HG02588 (cell line): ENCODE data around the gene COL6A3.

Experiments used
- ATAC-seq: cut with Tn5 transposase; IDR thresholded peaks from one replicate; pipeline ENCODE4 v1.9.1; 2021; ENCODE audit warnings: mild to moderate bottlenecking, moderate library complexity; ENCODE audit not compliant: unreplicated experiment

The COL6A3 gene

DNA sequence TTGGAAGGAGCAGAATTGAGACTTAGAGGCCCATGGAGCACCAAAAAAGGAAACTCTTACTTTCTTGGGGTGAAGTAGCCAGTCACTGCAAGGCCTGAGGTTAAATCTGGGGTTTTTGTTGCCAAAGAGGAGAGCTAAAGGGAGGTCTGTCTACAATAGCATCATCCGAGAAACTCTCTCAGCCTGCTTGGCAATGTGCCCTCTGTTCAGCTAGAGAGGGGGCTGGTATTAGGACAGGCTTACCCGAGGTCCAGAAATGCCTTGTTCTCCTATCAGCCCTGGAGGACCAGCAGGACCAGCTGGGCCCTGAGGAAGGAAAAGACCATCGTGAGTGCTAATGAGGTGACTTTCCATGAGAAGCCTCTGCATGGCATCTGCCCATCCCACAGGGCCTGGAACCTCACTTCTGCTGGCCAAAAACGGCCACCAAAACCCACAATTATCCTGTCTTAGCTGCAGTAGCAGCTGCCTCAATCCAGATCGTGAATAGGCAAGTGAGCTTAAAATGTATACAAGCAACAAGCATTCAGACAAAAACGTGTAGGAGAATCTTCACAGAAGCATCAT lies 61.6 kb downstream of the COL6A3 start:
- ATAC-seq: no peak

DNA sequence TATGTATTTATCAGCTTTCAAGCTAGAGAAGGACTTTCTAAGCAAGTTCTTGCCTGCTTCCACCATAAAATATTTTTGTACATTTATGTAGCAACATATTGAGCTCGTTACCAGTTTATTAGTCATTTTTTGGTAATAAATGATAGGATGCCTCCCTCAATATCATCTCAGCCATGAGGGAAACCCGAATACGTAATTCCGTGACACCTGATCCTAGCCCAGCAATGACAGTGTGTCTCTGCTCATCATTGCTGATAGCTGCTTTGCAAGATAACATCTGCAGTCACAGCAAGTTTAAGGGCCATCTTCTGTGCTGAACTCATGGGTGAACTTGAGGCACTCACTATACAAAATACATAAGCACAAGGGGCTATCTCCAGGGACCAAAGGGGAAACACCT lies 62.2 kb downstream of the COL6A3 start:
- ATAC-seq: no peak

DNA sequence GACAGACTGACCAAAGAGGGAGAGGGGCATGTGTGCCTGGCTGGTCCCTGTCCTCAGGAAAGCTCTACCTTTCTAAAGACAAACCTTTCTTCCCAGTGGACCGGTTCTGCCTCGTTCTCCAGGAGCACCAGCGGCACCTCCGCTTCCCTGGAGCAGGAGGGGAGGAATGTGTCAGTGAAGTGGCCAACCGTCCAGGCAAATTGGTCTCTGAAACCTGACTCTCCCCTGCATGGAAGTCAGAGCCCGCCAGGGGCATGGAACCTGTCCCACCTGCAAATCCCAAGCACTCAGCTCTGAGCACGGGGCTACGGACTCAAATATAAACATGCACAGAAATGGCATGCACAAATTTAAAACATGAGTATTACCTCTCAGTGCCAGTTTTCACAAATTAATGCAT lies 62.9 kb downstream of the COL6A3 start:
- no peak for ATAC-seq

GRCh38 chr2:237350597-237350996 lies 63.4 kb downstream of the COL6A3 start:
- ATAC-seq: no peak

- no peak for ATAC-seq
Measured at GRCh38 chr2:237350070-237350469, 63.9 kb downstream of the COL6A3 start.

DNA sequence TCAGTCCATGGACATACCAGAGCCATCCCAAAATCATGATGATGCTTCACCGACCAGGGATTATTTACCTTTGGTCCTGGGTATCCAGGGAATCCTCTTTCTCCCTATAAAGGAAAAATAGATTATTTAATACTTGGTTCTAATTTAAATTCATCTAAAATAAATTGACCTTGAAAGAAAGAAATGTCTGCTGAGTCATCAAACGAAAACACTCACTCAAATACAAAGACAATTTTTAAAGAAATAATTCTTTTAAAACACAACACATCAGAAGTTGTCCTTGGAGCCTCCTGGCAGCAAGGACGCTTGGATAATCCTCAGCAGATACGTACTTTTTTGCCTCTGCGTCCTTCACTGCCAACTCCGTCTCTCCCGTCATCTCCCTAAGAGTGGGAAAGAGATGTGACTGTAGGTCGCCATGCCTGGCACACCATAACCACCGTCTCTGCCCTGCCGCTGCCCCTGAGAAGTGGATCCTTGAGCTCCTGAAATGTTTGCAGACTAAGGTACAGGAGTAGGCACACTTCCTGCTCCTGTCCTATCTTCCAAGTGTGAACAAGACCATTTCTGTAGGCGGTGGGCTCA lies 65.6 kb downstream of the COL6A3 start:
- no peak for ATAC-seq

DNA sequence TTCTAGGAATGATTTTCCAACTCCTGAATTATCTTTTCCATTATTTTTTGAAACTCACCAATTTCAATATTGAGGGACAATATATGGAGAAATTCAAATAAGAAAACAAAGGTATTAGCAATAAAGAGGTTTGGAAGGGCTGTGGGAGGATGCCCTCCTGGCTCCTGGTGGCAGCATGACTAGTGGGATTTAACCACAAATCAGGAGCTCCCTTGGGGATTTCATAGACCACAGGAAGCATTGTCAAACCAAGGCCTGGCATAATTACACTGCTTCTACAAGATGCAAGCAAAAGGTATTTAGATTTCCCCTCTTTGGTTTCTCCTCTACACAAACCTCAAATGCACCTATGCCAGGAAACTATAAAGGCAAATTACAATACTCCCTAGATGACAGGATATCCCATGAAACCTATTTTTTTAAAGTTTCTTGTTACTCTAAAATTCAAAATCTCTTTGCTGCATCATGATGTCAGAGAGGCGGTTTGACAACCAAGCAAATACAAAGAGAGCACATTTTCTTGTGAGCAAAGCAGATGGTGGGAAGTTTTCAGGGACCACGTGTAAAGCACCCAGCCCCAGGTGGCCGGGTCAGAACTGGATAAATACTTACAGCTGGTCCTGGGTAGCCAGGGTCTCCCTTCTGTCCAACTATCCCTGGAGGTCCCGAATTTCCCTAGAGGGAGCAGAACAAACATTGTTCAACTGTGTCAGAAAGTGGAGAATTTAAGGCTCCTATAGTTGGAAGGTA lies 67.9 kb downstream of the COL6A3 start:
- no peak for ATAC-seq

- ATAC-seq: no peak
Measured at GRCh38 chr2:237345411-237345810, 68.6 kb downstream of the COL6A3 start.

DNA sequence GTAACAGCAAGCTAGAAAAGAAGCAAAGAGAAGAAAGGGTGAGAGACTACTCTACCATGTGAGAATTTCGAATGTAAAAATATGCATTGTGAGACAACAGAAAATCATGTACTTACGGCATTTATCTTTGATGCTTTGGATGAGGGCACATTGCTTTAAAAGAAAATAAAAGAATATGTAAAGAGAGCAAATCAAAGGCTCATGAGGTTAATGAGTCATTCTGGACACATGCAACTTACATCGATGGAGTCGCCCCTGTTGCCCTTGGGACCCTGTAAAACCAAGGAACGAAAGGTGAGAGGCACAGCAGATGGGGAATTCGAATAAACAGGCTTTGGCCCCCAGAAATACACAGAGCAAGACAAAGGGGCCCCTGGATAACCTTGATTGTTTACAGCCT lies 69.0 kb downstream of the COL6A3 start:
- no peak for ATAC-seq

DNA sequence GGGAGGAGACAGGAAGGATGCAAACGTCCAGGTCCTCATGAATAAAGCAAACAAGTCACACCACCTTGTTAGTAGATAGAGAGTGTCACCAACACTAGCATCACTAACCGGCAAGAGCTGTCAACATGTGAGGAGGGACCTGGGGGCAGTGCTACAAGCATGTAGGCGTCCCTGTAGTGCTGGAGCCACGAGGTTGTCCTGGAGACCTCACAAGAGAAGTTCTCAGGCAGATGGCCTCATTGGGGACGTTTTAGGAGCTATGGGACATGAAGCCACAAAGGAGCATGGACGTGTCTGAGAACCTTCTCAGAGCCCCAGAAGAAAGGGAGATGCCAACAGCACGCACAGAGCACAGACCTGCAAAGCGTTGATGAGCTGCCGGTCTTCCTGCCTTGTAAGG lies 70.0 kb downstream of the COL6A3 start:
- no peak for ATAC-seq

DNA sequence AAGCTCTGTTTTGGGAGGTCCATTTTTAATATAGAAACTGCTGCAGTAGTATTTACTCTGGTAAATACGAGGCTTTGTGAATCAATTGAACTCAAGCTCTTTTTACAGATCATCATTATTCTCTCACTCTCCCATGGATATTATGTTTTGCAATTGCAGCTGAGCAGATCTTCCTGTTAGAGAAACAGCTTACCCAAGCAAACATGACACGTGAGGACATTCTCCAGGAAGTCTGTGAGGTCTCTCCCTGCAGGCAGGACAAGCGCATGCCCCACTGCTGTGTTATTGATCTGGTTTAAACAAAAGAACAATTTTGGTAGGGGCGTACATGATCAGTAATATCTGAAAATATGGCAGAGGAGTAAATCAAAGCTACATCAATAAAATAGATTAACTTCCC lies 72.1 kb downstream of the COL6A3 start:
- ATAC-seq: no peak

DNA sequence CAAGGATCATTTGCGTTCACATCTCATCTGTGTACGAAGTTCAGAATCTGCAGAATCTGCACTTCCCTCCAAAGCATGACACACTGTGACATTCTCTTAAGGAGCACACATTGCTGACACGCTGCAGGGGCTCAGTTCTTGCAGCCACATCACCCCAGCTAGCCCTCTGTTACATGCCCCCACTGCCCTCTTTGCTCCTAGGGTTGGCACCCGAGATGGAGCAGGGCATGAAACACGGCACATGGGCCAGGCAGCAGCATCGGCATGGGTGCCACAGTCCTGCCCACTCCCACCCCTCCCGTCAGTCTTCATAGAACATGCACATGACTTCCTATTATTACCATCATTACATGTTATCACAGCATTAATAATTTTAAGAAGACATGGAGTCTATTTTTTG lies 76.4 kb downstream of the COL6A3 start:
- ATAC-seq: no peak

DNA sequence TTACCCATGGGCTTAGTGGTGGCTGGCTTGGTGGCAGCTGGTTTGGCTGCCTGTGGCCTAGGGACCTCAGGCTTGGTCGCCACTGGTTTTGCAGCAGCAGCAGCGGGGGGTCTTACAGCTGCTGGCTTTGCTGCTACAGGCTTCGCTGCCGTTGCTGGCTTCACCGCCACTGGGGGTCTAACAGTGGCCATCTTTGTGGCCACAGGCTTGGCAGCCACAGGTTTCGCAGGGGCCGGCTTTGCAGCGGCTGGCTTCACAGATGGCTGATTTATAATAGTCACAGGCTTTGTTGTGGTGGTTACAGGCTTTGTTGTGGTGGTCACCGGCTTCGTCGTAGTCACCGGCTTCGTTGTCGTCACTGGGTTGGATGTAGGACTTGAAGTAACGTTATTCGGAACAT lies 77.8 kb downstream of the COL6A3 start:
- no peak for ATAC-seq

GRCh38 chr2:237333748-237334147 lies 80.2 kb downstream of the COL6A3 start:
- ATAC-seq: no peak

DNA sequence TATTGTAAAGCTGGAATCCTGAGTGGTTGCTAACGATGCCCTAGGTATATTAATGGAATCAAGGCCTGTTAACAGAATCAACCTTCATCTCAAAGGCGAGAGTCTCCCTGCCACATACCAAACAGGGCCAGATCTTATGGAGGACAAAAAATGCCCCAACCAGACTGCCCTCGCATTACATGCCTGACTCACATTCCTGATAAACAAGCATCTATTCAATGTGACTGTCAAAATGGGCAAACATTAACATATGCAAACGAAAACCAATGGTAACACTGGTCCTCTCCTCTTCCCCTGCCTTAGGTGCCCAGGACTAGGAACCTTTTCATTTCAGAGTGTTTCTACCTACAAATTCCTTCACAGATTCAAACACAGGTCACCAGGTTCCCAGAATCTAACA lies 83.4 kb downstream of the COL6A3 start:
- no peak for ATAC-seq

GRCh38 chr2:237327175-237327950 lies 86.6 kb downstream of the COL6A3 start:
- ATAC-seq: no peak

GRCh38 chr2:237326266-237327171 lies 87.4 kb downstream of the COL6A3 start:
- ATAC-seq: no peak

- ATAC-seq: no peak
Measured at GRCh38 chr2:237324837-237325236, 89.1 kb downstream of the COL6A3 start.

GRCh38 chr2:237324405-237324831 lies 89.5 kb downstream of the COL6A3 start:
- no peak for ATAC-seq

- no peak for ATAC-seq
Measured at GRCh38 chr2:237323656-237324055, 90.3 kb downstream of the COL6A3 start.

DNA sequence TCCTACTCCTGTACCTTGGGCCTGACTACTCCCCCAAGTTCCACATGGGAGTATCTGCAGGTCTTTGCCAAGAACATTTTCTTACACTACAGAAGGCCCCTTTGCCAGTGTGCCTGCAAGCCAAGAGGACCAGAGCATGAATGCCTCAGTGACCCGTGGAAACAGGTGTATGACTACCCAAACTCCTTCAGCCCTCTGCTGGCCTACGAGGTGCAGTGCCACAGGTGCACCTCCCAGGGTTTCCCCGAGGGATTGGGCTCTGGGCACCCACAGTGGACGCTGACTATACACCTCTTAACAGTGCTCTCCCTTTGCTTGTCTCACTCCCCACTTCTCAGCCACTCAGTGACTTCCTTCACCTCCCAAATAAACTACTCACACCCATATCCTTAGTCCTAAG lies 91.4 kb downstream of the COL6A3 start:
- no peak for ATAC-seq
